ENCODE results near the gene HSBP1. TPM values are rescaled to one million over a fixed set of nuclear protein-coding genes. Genes with fewer than 3 reads are reported as not detected.

HSBP1 gene
- total RNA-seq (10 to 100 TPM in 3 of 5 donors, 1 to 10 TPM in 2; 8.5 to 60.5 (median 29.2) TPM), polyA plus RNA-seq (10 to 100 TPM; 33.8 to 47.2 (median 36.5) TPM)
- long read RNA-seq, donor 1, full-length matches to known transcripts = 65 of 65 reads
- long read RNA-seq, donor 1, partial matches to known transcripts = 0 of 65 reads
- long read RNA-seq, donor 1, other reads (novel, unspliced or antisense) = 0 of 65 reads
- long read RNA-seq, donor 2, full-length matches to known transcripts = 82 of 82 reads
- long read RNA-seq, donor 2, partial matches to known transcripts = 0 of 82 reads
- long read RNA-seq, donor 2, other reads (novel, unspliced or antisense) = 0 of 82 reads
- long read RNA-seq, donor 3, full-length matches to known transcripts = 83 of 83 reads
- long read RNA-seq, donor 3, partial matches to known transcripts = 0 of 83 reads
- long read RNA-seq, donor 3, other reads (novel, unspliced or antisense) = 0 of 83 reads
- long read RNA-seq, donor 4, full-length matches to known transcripts = 12 of 12 reads
- long read RNA-seq, donor 4, partial matches to known transcripts = 0 of 12 reads
- long read RNA-seq, donor 4, other reads (novel, unspliced or antisense) = 0 of 12 reads
- long read RNA-seq, donor 5, full-length matches to known transcripts = 136 of 142 reads
- long read RNA-seq, donor 5, partial matches to known transcripts = 0 of 142 reads
- long read RNA-seq, donor 5, other reads (novel, unspliced or antisense) = 6 of 142 reads
- long read RNA-seq, donor 6, full-length matches to known transcripts = 256 of 263 reads
- long read RNA-seq, donor 6, partial matches to known transcripts = 7 of 263 reads
- long read RNA-seq, donor 6, other reads (novel, unspliced or antisense) = 0 of 263 reads
- long read RNA-seq, donor 7, full-length matches to known transcripts = 103 of 103 reads
- long read RNA-seq, donor 7, partial matches to known transcripts = 0 of 103 reads
- long read RNA-seq, donor 7, other reads (novel, unspliced or antisense) = 0 of 103 reads
- long read RNA-seq, donor 8, full-length matches to known transcripts = 115 of 115 reads
- long read RNA-seq, donor 8, partial matches to known transcripts = 0 of 115 reads
- long read RNA-seq, donor 8, other reads (novel, unspliced or antisense) = 0 of 115 reads
- long read RNA-seq, donor 9, full-length matches to known transcripts = 116 of 126 reads
- long read RNA-seq, donor 9, partial matches to known transcripts = 10 of 126 reads
- long read RNA-seq, donor 9, other reads (novel, unspliced or antisense) = 0 of 126 reads
- long read RNA-seq, donor 10, full-length matches to known transcripts = 56 of 56 reads
- long read RNA-seq, donor 10, partial matches to known transcripts = 0 of 56 reads
- long read RNA-seq, donor 10, other reads (novel, unspliced or antisense) = 0 of 56 reads

DNA sequence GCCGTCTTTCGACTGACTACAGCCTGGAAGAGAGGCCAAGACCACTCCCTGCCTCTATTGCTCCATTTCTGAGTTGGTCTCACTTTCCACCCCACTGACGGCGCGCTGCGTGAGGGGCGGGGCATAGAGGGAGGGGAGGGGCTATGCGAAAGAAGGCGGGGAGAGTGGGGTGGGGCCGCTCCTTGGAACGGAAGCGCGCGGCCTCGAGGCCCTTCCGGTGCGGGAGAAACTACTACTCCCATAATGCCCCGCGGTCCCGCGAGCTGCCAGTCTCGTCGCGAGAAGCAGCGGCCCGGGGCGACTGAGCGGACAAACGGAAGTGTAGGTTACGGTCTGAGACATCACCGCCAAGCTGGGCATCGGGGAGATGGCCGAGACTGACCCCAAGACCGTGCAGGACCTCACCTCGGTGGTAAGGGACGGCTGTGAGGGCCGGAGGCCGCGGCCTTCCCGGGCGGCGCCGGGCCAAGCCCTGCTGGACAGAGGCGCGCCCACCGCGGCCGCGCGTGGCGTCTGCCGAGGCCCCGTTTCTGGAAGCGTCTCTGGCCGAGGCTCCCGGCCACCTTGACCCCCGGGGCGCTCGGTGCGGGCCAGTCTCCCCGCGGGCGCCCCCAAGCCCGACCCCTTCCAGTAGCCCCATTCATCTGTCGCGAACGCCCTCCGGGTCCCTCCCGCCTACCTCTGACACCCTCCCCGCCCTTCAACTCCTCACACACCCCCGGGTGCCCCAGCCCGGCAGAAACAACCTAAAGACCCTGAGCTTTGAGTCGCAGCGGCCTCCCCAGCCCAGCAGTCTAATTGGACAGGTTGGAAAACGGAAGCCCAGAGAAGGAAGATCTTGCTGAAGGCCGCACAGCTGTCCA, at the start of gene HSBP1:
Gene HSBP1 (plus strand): TSS at position 269 of the 863 bp plus-strand sequence. CDS start 99 bp downstream, at position 368.
- Histone ChIP-seq H3K4me1 (peaks cover 14 to 56% (median 40%) of the 10 kb centered on the region in 4 donors), H3K36me3 (peaks cover 2 to 33% (median 22%) of the 10 kb centered on the region in 4 donors), H3K9me3 (no peaks in the 10 kb centered on the region), H3K27me3 (no peaks in the 10 kb centered on the region), H3K27ac (peak within 1 kb of the TSS; percentile 71 to 96 (median 86)), H3K4me3 (peak within 1 kb of the TSS; percentile 71 to 100 (median 84))
- DNase-seq = peak; percentile 96 to 97
- WGBS, 5 donors = 1 to 2% (median 2%) methylated on average over 32 to 76 of the region's 76 CpGs
- peak; percentile 64 to 93 (median 85) for TF ChIP-seq POLR2AphosphoS5 (IDR thresholded peaks at IDR 0.05)
- TF ChIP-seq EP300 (IDR thresholded peaks at IDR 0.05) = no peak
- intact Hi-C loops (cut with DNase I; ENCODE audit: low total_unique reads) = no loop called here

GRCh38 chr16:83762141-83762991, 45.4 kb upstream of the HSBP1 start:
- Histone ChIP-seq H3K27ac (no peak overlapping the region), H3K27me3 (no peaks in the 10 kb centered on the region), H3K4me3 (no peak overlapping the region), H3K4me1 (no peaks in the 10 kb centered on the region), H3K9me3 (peaks cover 0 to 9% (median 0%) of the 10 kb centered on the region in 4 donors), H3K36me3 (no peaks in the 10 kb centered on the region)
- 76 to 82% (median 78%) methylated on average over 11 of the region's 11 CpGs for WGBS, 5 donors
- no peak for DNase-seq
- intact Hi-C loops (cut with DNase I; ENCODE audit: low total_unique reads) = no loop called here
- TF ChIP-seq POLR2AphosphoS5 (IDR thresholded peaks at IDR 0.05) (no peak), EP300 (IDR thresholded peaks at IDR 0.05) (no peak), POLR2A (IDR thresholded peaks at IDR 0.05) (no peak), CTCF (IDR thresholded peaks at IDR 0.05) (no peak)

DNA sequence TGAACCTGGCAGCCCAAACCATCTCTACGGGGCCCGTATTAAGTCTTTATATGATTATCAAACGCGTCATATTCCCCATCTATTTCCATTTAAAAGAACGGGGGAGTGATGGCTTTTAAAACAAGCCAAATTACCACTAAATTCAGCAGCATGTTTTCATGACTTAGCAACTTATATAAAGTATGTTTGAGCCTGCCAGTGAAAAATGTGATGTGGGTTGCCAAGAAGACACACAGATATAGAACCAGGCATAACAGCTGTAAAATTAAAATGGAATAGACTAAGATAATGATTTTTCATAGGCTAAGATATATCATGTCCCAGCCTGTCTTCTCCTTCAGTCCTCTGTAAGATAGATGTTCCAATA, 44.8 kb upstream of the HSBP1 start:
- Histone ChIP-seq H3K4me3 (no peak overlapping the region), H3K36me3 (no peaks in the 10 kb centered on the region), H3K9me3 (peaks cover 0 to 9% (median 0%) of the 10 kb centered on the region in 4 donors), H3K27me3 (no peaks in the 10 kb centered on the region), H3K27ac (no peak overlapping the region), H3K4me1 (no peaks in the 10 kb centered on the region)
- intact Hi-C loops (cut with DNase I; ENCODE audit: low total_unique reads) = no loop called here
- WGBS, 5 donors = 89 to 93% (median 91%) methylated on average over 5 of the region's 5 CpGs
- TF ChIP-seq CTCF (IDR thresholded peaks at IDR 0.05) = no peak
- no peak for TF ChIP-seq POLR2A (IDR thresholded peaks at IDR 0.05)
- TF ChIP-seq EP300 (IDR thresholded peaks at IDR 0.05) = no peak
- DNase-seq = no peak

Measured in stomach (tissue), 19 donors.